HCT116 (cell line): ENCODE data around the gene STAG1.

Experiments
- CTCF ChIP-seq, 3 experiments: fragments of 200-600 bp in 1 of 3; sonication (generic) in 1 of 3; IDR thresholded peaks in 2 of 3; conservative IDR thresholded peaks in 1 of 3; 2 replicates each; pipeline ENCODE4 v1.5.1; 2012 to 2017; ENCODE audit warnings: low read depth in 2 of 3, low read length in 2 of 3, antibody characterized with exemption in 1 of 3, borderline replicate concordance in 1 of 3, control low read depth in 1 of 3, mild to moderate bottlenecking in 1 of 3, mixed read lengths in 1 of 3, mixed run types in 1 of 3, moderate library complexity in 1 of 3; ENCODE audit not compliant: insufficient read depth in 1 of 3
- POLR2A ChIP-seq: IDR thresholded peaks from 2 replicates; pipeline ENCODE4 v1.7.0; 2011; ENCODE audit warnings: borderline replicate concordance; ENCODE audit not compliant: insufficient read depth, insufficient read length; ENCODE audit errors: extremely low read depth
- ZNF274 ChIP-seq: fragments of 200-500 bp; sonication (Bioruptor generic); IDR thresholded peaks from 2 replicates; pipeline ENCODE4 v1.6.1; 2014; ENCODE audit warnings: mild to moderate bottlenecking, low read depth, low read length, inconsistent platforms

GRCh38 chr3:136350557-136350956 is 401.6 kb downstream of the STAG1 start:
- TF ChIP-seq CTCF (IDR thresholded peaks at IDR 0.05 in 2 of 3, conservative IDR thresholded peaks at IDR 0.05 in 1 of 3; ENCODE audit: borderline replicate concordance in 1 of 3, insufficient read depth in 1 of 3, low read depth in 2 of 3, low read length in 2 of 3) (no peak), POLR2A (no peak), ZNF274 (no peak)
